GM21447 (cell line): ENCODE data around the gene CHST8.

Source experiments
- ATAC-seq: cut with Tn5 transposase; IDR thresholded peaks from one replicate; pipeline ENCODE4 v1.9.1; 2021; ENCODE audit not compliant: unreplicated experiment

CHST8 gene

DNA sequence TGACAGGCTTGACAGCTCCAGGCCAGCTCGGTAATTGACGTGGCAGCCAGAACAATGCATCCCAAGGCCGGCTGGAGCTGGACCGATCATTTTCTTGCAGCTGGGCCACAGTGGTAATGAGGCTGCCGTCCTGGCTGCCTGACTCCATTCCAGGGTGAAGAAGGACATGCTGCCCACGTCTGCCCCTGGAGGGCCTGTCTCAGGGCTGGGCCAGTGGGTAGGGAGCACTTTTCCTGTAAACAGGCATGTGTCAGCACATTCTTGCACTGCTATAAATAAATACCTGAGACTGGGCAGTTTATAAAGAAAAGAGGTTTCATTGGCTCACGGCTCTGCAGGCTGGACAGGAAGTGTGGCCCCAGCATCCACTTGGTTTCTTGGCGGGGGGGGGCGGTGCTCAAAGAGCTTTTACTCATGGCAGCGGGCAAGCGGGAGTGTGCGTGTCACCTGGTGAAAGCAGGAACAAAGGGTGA is 136.8 kb downstream of the CHST8 start:
- ATAC-seq = no peak

GRCh38 chr19:33759356-33759755 is 137.6 kb downstream of the CHST8 start:
- no peak for ATAC-seq

- ATAC-seq = no peak
These were observed 142.0 kb downstream of the CHST8 start for GRCh38 chr19:33763633-33764371.

DNA sequence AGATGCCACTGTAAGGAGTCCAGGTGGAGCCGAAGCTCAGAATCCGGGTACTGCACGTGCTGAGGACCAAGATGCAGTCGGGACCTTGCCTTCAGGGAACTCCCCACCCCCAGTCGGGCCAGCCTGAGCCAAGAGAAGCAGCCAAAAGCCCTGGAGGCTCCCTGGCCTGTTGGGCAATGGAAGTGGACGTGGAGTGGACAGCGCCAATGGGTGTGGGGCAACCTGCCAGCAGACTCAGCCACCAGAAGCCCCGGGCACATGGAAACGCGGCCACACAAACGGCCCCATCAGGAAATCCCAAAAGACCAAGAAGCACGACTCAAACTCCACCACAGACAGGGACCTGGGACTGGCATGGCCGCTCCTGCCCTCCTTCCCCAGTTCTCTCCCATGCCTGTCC is 144.9 kb downstream of the CHST8 start:
- ATAC-seq = no peak

DNA sequence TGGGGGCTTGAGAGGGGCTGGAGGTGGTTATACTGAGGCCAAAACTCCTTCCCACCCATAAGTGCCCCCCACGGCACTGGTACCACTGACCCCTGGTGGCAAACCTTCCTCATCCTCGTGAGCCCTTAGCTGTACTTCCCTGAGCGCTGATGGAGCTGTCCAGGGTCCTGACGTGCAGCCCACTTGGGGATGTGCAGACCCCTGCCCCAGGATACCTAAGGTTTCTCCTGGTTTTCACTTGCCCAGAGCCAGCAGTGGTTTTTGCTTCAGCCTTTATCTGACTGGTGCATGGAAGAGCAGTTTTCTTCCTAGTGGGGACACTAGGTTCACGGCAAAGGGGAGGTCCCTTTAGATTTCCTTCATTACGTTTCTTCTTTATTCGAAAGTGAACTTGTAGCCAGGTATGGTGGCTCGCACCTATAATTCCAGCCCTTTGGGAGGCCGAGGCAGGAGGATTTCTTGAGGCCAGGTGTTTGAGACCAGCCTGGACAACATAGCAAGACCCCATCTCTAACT is 146.2 kb downstream of the CHST8 start:
- no peak for ATAC-seq

DNA sequence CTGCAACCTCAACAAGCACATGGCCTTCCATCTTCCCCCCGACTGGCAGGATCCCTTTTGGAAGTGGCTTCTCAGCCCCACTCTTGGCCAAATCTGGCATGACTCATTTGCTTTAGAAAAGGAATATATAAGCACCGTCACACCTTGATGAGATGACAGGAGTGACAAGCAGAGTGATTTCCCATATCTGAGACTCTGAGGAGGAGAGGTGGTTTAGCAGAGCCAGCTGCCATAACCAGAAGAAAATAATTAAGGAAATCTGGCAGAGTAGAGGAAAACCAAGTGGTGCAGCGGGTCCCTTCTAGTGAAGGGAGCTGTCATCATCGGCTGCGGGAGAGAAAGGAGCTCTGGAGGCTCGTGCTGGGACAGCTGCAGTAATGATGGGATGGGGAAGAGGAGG is 147.5 kb downstream of the CHST8 start:
- ATAC-seq = no peak

DNA sequence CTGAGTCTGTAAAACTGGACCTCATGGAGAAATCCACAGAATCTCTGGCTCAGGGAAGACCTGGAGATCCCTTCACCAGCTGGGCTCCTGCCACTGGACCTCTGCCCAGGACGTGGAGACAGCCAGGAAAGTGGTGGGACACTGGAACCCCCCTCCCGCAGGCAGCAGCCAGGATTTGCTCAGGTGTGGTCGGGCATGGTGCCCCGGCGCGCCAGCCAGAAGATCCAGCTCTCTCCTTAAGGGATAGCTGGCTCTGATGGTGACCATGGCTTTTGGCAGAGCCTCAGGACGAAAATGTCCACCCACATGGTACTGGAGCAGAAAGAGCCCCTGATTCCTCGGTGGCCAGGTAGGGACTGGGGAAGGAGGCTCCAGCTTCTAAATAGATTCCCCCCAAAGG is 148.4 kb downstream of the CHST8 start:
- ATAC-seq = no peak

GRCh38 chr19:33771384-33772101 is 149.8 kb downstream of the CHST8 start:
- ATAC-seq = no peak

DNA sequence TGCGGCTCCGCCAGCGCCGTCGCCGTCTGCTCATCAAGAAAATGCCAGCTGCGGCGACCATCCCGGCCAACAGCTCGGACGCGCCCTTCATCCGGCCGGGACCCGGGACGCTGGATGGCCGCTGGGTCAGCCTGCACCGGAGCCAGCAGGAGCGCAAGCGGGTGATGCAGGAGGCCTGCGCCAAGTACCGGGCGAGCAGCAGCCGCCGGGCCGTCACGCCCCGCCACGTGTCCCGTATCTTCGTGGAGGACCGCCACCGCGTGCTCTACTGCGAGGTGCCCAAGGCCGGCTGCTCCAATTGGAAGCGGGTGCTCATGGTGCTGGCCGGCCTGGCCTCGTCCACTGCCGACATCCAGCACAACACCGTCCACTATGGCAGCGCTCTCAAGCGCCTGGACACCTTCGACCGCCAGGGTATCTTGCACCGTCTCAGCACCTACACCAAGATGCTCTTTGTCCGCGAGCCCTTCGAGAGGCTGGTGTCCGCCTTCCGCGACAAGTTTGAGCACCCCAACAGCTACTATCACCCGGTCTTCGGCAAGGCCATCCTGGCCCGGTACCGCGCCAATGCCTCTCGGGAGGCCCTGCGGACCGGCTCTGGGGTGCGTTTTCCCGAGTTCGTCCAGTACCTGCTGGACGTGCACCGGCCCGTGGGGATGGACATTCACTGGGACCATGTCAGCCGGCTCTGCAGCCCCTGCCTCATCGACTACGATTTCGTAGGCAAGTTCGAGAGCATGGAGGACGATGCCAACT is 150.5 kb downstream of the CHST8 start:
- no peak for ATAC-seq

DNA sequence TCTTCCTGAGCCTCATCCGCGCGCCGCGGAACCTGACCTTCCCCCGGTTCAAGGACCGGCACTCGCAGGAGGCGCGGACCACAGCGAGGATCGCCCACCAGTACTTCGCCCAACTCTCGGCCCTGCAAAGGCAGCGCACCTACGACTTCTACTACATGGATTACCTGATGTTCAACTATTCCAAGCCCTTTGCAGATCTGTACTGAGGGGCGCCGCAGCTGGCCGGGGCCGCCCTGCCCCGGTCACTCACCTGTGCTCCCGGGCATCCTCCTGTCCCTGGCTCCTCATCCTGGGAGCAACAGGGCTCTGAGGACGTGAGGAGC is 151.1 kb downstream of the CHST8 start:
- no peak for ATAC-seq

- no peak for ATAC-seq
These were observed 152.2 kb downstream of the CHST8 start for GRCh38 chr19:33773704-33774624.

DNA sequence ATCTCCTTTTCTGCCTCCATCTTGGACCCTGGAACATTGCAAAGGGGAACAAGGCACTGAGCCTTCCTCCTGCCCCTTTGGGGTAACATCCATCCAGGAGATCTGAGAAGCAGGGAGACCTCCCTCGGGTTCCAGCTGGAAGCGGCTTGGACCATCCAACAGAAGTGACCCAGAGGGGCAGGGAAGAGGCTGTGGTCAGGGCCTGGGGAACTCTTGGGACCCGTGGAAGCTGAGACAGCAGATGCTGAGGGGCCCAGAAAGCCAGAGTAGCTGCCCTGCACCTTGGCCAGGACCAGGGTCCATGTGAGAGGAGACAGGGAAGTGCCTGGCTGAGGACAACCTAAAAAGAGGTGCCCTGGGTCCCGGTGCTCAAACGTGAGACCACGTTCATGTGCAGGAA is 153.0 kb downstream of the CHST8 start:
- no peak for ATAC-seq

GRCh38 chr19:33775731-33776487 is 154.2 kb downstream of the CHST8 start:
- ATAC-seq = no peak

DNA sequence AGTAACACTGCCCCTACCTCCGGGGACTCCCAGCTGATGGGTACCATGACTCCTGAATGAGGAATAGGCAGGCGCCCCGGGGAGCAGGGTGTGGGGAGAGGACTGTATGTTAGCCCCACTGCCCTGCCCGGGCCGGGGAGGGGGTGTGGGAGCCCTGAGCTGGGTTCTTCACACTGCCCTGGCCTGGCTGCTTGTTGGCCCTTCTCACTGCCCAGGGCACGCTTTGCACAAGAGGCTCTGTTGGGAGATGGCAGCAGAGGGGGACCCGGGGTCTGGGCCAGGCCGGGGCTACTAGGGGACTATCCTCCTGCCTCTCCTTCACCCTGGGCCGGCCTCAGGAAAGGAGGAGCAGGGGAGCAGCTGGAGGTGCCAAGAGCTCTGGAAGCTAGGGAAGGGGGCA is 155.6 kb downstream of the CHST8 start:
- ATAC-seq = no peak

GRCh38 chr19:33777753-33778088 is 156.0 kb downstream of the CHST8 start:
- ATAC-seq = no peak

GRCh38 chr19:33778089-33778791 is 156.5 kb downstream of the CHST8 start:
- ATAC-seq = no peak

- ATAC-seq = no peak
These were observed 158.1 kb downstream of the CHST8 start for GRCh38 chr19:33779849-33780248.

DNA sequence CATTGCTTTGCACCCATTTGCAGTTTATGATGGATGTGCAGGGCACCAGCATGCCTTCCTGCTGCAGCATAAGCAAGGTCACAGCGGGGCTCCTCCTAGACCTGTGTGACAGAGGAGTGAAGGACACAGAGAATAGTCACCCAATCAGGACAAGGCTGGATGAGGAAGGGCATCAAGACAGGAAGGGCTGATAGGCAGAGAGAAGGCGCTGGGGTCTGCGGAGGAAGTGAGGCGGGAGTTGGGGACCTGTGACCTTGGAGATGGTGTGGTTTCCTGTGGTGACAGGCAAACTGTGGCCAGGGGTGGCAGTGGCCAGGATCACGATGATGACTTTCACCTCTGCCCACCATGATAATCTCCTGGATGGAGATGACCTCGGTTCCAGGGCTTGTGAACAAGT is 158.5 kb downstream of the CHST8 start:
- ATAC-seq = no peak

DNA sequence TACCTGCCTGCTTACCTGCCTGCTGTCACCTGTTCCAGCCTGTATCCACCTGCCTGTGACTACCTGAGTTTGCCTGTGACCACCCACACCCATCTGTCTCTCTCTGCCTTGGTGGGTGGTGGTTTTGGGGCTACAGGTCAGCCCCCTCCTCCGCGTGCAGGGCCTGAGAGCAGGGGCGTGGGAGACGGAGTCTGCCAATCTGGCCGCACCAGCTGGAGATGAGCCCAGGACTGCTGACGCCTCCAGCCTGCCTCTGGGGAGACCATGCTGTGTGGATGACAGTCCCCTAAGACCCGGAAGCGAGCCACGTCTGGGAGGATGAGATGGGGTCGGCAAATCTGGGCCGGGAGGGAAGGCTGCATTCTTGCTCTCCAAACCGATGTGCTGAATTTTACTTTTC is 159.0 kb downstream of the CHST8 start:
- ATAC-seq = no peak
